ENCODE results near the gene RBM20.

The RBM20 gene

GRCh38 chr10:110625951-110626855 lies 17.9 kb upstream of the RBM20 start:
- DNase-seq (ENCODE audit: low read depth), result no peak
- TF ChIP-seq CTCF (IDR thresholded peaks at IDR 0.05; ENCODE audit: low read depth, low read length, missing control alignments), result no peak
- no peak overlapping the region for H3K4me3 ChIP-seq (ENCODE audit: low read depth, low read length)

GRCh38 chr10:110628161-110628560 lies 16.0 kb upstream of the RBM20 start:
- no peak overlapping the region for H3K4me3 ChIP-seq (ENCODE audit: low read depth, low read length)
- no peak for TF ChIP-seq CTCF (IDR thresholded peaks at IDR 0.05; ENCODE audit: low read depth, low read length, missing control alignments)
- DNase-seq (ENCODE audit: low read depth), result no peak

GRCh38 chr10:110629680-110630191 lies 14.4 kb upstream of the RBM20 start:
- no peak for DNase-seq (ENCODE audit: low read depth)
- TF ChIP-seq CTCF (IDR thresholded peaks at IDR 0.05; ENCODE audit: low read depth, low read length, missing control alignments), result no peak
- H3K4me3 ChIP-seq (ENCODE audit: low read depth, low read length), result no peak overlapping the region

GRCh38 chr10:110631934-110632333 lies 12.2 kb upstream of the RBM20 start:
- no peak for TF ChIP-seq CTCF (IDR thresholded peaks at IDR 0.05; ENCODE audit: low read depth, low read length, missing control alignments)
- H3K4me3 ChIP-seq (ENCODE audit: low read depth, low read length), result no peak overlapping the region
- DNase-seq (ENCODE audit: low read depth), result no peak

- DNase-seq (ENCODE audit: low read depth), result no peak
- no peak for TF ChIP-seq CTCF (IDR thresholded peaks at IDR 0.05; ENCODE audit: low read depth, low read length, missing control alignments)
- no peak overlapping the region for H3K4me3 ChIP-seq (ENCODE audit: low read depth, low read length)
These were observed 11.4 kb upstream of the RBM20 start for GRCh38 chr10:110632591-110633215.

- no peak overlapping the region for H3K4me3 ChIP-seq (ENCODE audit: low read depth, low read length)
- TF ChIP-seq CTCF (IDR thresholded peaks at IDR 0.05; ENCODE audit: low read depth, low read length, missing control alignments), result no peak
- DNase-seq (ENCODE audit: low read depth), result no peak
These were observed 9.5 kb upstream of the RBM20 start for GRCh38 chr10:110634527-110635209.

Measured in GM12864 (cell line).